OCI-LY3 (cell line): ENCODE results near the gene PAPSS2.

ENCODE experiments used
- EZH2phosphoT487 ChIP-seq: fragments of 200-600 bp; shearing (Covaris generic); IDR thresholded peaks from 2 replicates; pipeline ENCODE4 v1.6.1; 2018; ENCODE audit warnings: antibody characterized with exemption, mixed run types, low read depth
- TF ChIP-seq, protein P1 (sequence below): fragments of 200-600, 300-600 bp; sonication (generic); IDR thresholded peaks from 2 replicates; pipeline ENCODE4 v1.5.1; 2014; ENCODE audit warnings: antibody characterized with exemption, low read length, low read depth

DNA sequence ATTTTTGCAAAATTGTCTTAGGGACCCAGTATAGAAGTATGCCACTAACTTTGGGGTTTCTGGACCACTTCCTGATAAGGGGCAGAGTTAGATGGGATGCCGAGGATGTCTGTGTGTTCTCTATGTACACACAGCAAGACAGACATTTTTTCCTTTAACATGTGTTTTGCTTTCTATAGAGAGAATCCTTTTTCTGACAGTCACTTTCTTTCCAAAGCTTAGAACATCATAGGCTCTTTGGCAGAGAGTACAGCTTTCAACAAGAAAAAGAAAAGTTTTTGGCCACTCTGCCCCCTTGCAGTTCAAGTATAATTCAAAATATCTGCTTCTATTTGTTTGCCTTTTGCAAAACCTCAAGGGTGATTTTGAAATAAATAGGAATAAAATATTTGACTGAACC, 44.1 kb downstream of the PAPSS2 start:
- TF ChIP-seq, protein P1, sequence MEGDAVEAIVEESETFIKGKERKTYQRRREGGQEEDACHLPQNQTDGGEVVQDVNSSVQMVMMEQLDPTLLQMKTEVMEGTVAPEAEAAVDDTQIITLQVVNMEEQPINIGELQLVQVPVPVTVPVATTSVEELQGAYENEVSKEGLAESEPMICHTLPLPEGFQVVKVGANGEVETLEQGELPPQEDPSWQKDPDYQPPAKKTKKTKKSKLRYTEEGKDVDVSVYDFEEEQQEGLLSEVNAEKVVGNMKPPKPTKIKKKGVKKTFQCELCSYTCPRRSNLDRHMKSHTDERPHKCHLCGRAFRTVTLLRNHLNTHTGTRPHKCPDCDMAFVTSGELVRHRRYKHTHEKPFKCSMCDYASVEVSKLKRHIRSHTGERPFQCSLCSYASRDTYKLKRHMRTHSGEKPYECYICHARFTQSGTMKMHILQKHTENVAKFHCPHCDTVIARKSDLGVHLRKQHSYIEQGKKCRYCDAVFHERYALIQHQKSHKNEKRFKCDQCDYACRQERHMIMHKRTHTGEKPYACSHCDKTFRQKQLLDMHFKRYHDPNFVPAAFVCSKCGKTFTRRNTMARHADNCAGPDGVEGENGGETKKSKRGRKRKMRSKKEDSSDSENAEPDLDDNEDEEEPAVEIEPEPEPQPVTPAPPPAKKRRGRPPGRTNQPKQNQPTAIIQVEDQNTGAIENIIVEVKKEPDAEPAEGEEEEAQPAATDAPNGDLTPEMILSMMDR = no peak
- no peak for TF ChIP-seq EZH2phosphoT487
